KMS-11 (cell line): ENCODE results near the gene ERVH48-1.

Source experiments
- H2AFZ ChIP-seq: fragments of 200-600 bp; sonication (generic); 2 replicates; pipeline ENCODE4 v1.6.1; 2016; ENCODE audit warnings: antibody characterized with exemption, mixed run types, low read depth
- H3K27ac ChIP-seq: fragments of 200-600 bp; sonication (generic); 2 replicates; pipeline ENCODE4 v1.6.1; 2016; ENCODE audit warnings: mild to moderate bottlenecking, mixed run types
- H3K27me3 ChIP-seq: fragments of 200-600 bp; sonication (generic); 2 replicates; pipeline ENCODE4 v1.6.1; 2017; ENCODE audit warnings: mild to moderate bottlenecking, low read depth, mixed run types, moderate library complexity; ENCODE audit not compliant: insufficient read depth
- H3K36me3 ChIP-seq: fragments of 200-600 bp; sonication (generic); 2 replicates; pipeline ENCODE4 v1.6.1; 2017; ENCODE audit warnings: mild to moderate bottlenecking, mixed run types; ENCODE audit not compliant: insufficient read depth
- H3K4me1 ChIP-seq: fragments of 200-600 bp; sonication (generic); 2 replicates; pipeline ENCODE4 v1.6.1; 2016; ENCODE audit warnings: mild to moderate bottlenecking, low read depth, mixed run types; ENCODE audit not compliant: poor library complexity, severe bottlenecking
- H3K4me2 ChIP-seq: fragments of 200-600 bp; sonication (generic); 2 replicates; pipeline ENCODE4 v1.7.0; 2016; ENCODE audit warnings: mild to moderate bottlenecking, mixed run types
- H3K4me3 ChIP-seq: fragments of 200-600 bp; sonication (generic); IDR thresholded peaks from 2 replicates; pipeline ENCODE4 v1.6.1; 2017; ENCODE audit warnings: low read depth, low read length, mixed read lengths; ENCODE audit not compliant: insufficient read depth
- H3K79me2 ChIP-seq: fragments of 200-600 bp; sonication (generic); 2 replicates; pipeline ENCODE4 v1.6.1; 2016; ENCODE audit warnings: low read depth, mixed run types; ENCODE audit not compliant: insufficient read depth
- H3K9ac ChIP-seq: fragments of 200-600 bp; sonication (generic); 2 replicates; pipeline ENCODE4 v1.6.1; 2016; ENCODE audit warnings: mild to moderate bottlenecking, mixed run types
- H4K20me1 ChIP-seq: fragments of 200-600 bp; sonication (generic); 2 replicates; pipeline ENCODE4 v1.6.1; 2016; ENCODE audit warnings: mild to moderate bottlenecking, mixed run types; ENCODE audit not compliant: insufficient read depth
- TF ChIP-seq, protein P1 (sequence below): fragments of 200-600 bp; sonication (generic); conservative IDR thresholded peaks from 2 replicates; pipeline ENCODE4 v1.6.1; 2017; ENCODE audit warnings: low read depth, mild to moderate bottlenecking, antibody characterized with exemption, low read length, moderate library complexity, mixed read lengths

ERVH48-1 gene

DNA sequence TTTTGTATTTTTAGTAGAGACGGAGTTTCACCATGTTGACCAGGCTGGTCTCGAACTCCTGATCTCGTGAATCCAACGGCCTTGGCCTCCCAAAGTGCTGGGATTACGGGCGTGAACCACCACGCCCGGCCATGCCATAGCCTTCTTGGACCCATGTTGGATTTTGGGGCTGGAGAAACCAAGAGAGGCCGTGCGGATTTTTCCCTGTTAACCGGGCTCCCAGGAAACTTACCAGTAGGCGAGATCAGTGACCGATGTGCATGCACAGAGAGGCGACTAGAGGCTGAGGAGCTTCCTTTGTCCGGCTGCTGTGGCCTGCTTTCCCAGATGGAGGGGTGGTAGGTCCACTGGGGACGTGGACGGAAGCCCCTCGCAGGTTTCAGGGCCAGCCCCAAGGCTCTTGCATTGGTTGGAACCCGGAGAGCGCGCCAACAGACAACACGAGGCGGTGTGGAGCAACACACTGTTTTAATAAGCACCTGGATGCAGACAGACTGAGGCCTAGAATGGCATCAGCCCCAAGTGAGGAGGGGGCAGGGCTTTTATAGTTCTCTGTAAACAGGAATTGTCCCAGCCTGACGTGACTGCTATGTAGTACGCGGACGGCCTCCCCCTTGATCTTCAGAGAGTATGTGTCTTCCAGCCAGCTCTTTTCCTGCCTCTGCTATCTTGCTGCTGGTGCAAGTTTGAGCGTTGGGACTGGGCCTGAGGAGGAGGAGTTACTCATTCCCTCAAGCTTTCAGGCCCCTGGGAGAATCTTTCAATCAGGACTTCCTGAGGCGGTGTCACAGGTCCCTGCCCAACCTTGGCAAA is at the start of gene ERVH48-1:
TSS of gene ERVH48-1 (minus strand) at position 517 of the 813 bp plus-strand sequence. CDS start 6,624 bp downstream, outside the sequence.
- Histone ChIP-seq H3K4me2 (no peak within 1 kb of the TSS), H3K4me3 (no peak within 1 kb of the TSS), H3K36me3 (no peaks in the 10 kb centered on the region), H3K27me3 (no peaks in the 10 kb centered on the region), H2AFZ (no peak within 1 kb of the TSS), H3K27ac (no peak within 1 kb of the TSS), H4K20me1 (no peaks in the 10 kb centered on the region), H3K4me1 (peaks cover 4% of the 10 kb centered on the region), H3K79me2 (no peaks in the 10 kb centered on the region), H3K9ac (no peak within 1 kb of the TSS)
- TF ChIP-seq, protein P1, sequence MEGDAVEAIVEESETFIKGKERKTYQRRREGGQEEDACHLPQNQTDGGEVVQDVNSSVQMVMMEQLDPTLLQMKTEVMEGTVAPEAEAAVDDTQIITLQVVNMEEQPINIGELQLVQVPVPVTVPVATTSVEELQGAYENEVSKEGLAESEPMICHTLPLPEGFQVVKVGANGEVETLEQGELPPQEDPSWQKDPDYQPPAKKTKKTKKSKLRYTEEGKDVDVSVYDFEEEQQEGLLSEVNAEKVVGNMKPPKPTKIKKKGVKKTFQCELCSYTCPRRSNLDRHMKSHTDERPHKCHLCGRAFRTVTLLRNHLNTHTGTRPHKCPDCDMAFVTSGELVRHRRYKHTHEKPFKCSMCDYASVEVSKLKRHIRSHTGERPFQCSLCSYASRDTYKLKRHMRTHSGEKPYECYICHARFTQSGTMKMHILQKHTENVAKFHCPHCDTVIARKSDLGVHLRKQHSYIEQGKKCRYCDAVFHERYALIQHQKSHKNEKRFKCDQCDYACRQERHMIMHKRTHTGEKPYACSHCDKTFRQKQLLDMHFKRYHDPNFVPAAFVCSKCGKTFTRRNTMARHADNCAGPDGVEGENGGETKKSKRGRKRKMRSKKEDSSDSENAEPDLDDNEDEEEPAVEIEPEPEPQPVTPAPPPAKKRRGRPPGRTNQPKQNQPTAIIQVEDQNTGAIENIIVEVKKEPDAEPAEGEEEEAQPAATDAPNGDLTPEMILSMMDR = no peak

DNA sequence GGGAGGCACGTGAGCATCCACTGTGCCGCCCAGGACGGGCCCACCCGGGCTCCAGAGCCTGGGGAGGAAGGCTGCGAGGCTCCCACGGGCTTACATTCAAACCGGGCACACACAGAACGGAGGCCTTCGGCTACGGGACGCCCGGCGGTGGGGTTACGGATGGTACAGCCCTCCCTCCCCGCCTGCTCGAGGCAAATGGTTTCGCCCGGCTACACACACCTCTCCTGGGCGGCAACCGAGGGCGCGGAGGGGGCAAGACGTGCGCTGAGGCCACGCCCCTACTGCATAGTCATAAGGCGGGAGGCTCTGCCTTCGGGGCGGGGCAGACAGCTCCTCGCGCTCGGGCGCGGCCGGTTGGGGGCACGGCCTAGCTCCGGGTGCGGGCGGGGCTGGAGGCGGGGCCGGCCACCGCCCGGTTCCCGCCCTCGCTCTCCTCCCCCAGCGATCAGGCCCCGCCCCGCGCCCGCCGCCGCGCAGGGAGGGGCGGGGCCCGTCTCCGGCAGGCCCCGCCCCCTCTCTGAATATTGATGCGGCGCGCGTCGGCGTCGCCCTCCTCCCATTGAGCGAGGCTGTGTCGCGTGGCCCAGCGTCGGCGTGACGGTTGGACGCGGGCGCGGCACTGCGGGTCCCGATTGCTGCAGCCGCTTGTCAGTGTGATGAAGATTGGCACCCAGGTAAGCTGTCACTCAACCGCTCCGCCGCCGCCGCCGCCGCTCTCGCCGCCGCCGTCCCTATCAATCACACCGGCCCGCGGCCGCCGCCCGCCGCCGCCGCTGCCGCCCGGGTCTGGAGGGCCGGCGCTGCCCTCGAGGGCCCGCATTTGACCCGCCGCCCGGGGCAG is 48.8 kb upstream of the ERVH48-1 start, which contains the start of gene PKNOX1:
TSS of gene PKNOX1 (plus strand) at position 572 of the 841 bp plus-strand sequence. CDS start 29,820 bp downstream, outside the sequence.
- Histone ChIP-seq H3K4me2 (peak within 1 kb of the TSS; percentile 72), H4K20me1 (no peaks in the 10 kb centered on the region), H2AFZ (peak within 1 kb of the TSS; percentile 96), H3K9ac (peak within 1 kb of the TSS; percentile 97), H3K27ac (peak within 1 kb of the TSS; percentile 93), H3K27me3 (no peaks in the 10 kb centered on the region), H3K4me1 (peaks cover 18% of the 10 kb centered on the region), H3K36me3 (no peaks in the 10 kb centered on the region), H3K4me3 (peak within 1 kb of the TSS; percentile 53), H3K79me2 (peaks cover 38% of the 10 kb centered on the region)
- TF ChIP-seq, protein P1 = no peak

DNA sequence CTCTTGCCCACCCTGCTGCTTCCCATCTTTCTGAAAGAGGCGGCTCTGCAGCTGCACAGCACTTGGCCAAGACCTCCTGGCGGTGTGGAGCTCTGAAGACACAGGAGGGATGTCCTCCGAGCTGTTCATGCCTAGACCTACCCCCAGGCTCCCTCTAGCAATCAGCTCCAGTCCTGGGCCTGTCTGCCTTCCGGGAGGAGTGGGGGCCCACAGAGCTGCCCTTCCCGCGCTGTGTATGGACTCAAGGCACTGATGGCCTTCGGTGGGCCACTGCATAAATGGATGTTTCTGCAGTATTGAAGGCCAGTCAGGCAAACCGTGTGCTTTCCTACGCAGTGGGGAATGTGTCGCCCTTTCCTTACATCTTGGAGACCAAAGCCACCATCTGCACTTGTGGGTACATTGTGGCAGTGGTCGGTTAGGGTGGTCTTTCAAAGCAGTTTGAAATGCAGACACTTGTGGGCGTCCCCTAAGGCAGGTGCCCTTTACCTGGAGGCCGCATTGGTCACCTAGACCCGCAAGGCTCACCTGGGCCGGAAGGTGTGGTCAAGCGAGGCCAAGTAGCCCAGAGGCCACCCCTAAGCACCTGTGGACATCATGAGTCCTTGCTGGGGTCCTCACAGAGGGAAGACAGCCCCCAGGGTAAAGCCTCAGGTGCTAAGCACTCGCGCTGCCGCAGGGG is 48.0 kb upstream of the ERVH48-1 start:
- TF ChIP-seq, protein P1 = no peak
- peak overlapping the region; percentile 72 for H3K4me2 ChIP-seq
- H3K9ac ChIP-seq = peak overlapping the region; percentile 75
- H3K36me3 ChIP-seq = no peaks in the 10 kb centered on the region
- no peaks in the 10 kb centered on the region for H4K20me1 ChIP-seq
- H3K27ac ChIP-seq = peak overlapping the region; percentile 69
- H3K4me1 ChIP-seq = peaks cover 18% of the 10 kb centered on the region
- H3K27me3 ChIP-seq = no peaks in the 10 kb centered on the region
- H3K79me2 ChIP-seq = peaks cover 33% of the 10 kb centered on the region
- H3K4me3 ChIP-seq = peak overlapping the region; percentile 53
- peak overlapping the region; percentile 96 for H2AFZ ChIP-seq

DNA sequence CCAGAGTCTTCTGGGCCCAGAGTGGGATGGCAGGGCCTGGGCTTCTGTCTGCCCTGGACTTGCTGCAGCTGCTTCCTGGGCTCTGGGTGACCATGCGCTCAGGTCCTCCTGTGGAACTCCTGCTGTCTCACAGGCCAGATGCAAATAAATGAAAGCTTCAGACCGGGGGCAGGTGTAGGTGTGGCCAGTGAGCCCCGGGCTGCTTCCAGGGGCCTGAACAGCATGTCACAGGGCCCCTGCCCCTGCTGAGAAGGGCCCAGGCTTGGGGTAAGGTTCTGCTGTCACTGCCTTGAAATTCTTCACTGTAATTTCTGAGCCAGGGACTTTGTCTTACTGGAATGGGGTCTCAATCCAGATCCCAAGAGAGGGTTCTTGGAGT is 46.5 kb upstream of the ERVH48-1 start:
- no peak overlapping the region for H3K27ac ChIP-seq
- no peaks in the 10 kb centered on the region for H3K27me3 ChIP-seq
- H3K4me3 ChIP-seq = no peak overlapping the region
- peaks cover 17% of the 10 kb centered on the region for H3K79me2 ChIP-seq
- peaks cover 13% of the 10 kb centered on the region for H3K4me1 ChIP-seq
- no peak overlapping the region for H3K9ac ChIP-seq
- H4K20me1 ChIP-seq = no peaks in the 10 kb centered on the region
- TF ChIP-seq, protein P1 = no peak
- H3K36me3 ChIP-seq = no peaks in the 10 kb centered on the region
- no peak overlapping the region for H3K4me2 ChIP-seq
- H2AFZ ChIP-seq = no peak overlapping the region
